ENCODE measurements around the gene INSR.
A peak's percentile ranks its signal among the peaks of the same experiment; 100 is the strongest.
"Not testable (repeated sequence)": the region's sequence is repeated elsewhere in the genome, so short reads cannot be mapped to it uniquely, and the experiment has no call there.

INSR gene

GRCh38 chr19:7219056-7219455, 75.2 kb downstream of the INSR start:
- DNase-seq, result no peak

- no peak for DNase-seq
Measured at GRCh38 chr19:7217861-7218260, 76.4 kb downstream of the INSR start.

GRCh38 chr19:7216373-7216902, 77.8 kb downstream of the INSR start:
- DNase-seq, result no peak

- DNase-seq, result no peak
Measured at GRCh38 chr19:7215176-7215575, 79.0 kb downstream of the INSR start.

- DNase-seq, result no peak
Measured at GRCh38 chr19:7214324-7215089, 79.7 kb downstream of the INSR start.

- DNase-seq, result no peak
Measured at GRCh38 chr19:7213628-7214323, 80.4 kb downstream of the INSR start.

GRCh38 chr19:7211191-7211951, 82.8 kb downstream of the INSR start:
- DNase-seq, result no peak

- DNase-seq, result no peak
Measured at GRCh38 chr19:7210359-7210758, 83.9 kb downstream of the INSR start.

- not testable (repeated sequence) for DNase-seq
Measured at GRCh38 chr19:7209597-7210325, 84.5 kb downstream of the INSR start.

GRCh38 chr19:7209036-7209435, 85.2 kb downstream of the INSR start:
- not testable (repeated sequence) for DNase-seq

- no peak for DNase-seq
Measured at GRCh38 chr19:7203332-7203731, 90.9 kb downstream of the INSR start.

GRCh38 chr19:7202888-7203287, 91.3 kb downstream of the INSR start:
- no peak for DNase-seq

- no peak for DNase-seq
Measured at GRCh38 chr19:7200736-7201135, 93.5 kb downstream of the INSR start.

GRCh38 chr19:7199613-7200533, 94.3 kb downstream of the INSR start:
- DNase-seq, result no peak

- peak; percentile 92 for DNase-seq
Measured at GRCh38 chr19:7197760-7198696, 96.2 kb downstream of the INSR start.

- DNase-seq, result peak; percentile 92
Measured at GRCh38 chr19:7197119-7197759, 97.0 kb downstream of the INSR start.

- no peak for DNase-seq
Measured at GRCh38 chr19:7196763-7197118, 97.5 kb downstream of the INSR start.

GRCh38 chr19:7195046-7195445, 99.2 kb downstream of the INSR start:
- no peak for DNase-seq

GRCh38 chr19:7194566-7194965, 99.6 kb downstream of the INSR start:
- no peak for DNase-seq
